HG03066 (cell line): ENCODE measurements around the gene DPH6.

Experiments used
- ATAC-seq: cut with Tn5 transposase; IDR thresholded peaks from one replicate; pipeline ENCODE4 v1.9.1; 2021; ENCODE audit warnings: low read depth; ENCODE audit not compliant: unreplicated experiment

DPH6 gene

DNA sequence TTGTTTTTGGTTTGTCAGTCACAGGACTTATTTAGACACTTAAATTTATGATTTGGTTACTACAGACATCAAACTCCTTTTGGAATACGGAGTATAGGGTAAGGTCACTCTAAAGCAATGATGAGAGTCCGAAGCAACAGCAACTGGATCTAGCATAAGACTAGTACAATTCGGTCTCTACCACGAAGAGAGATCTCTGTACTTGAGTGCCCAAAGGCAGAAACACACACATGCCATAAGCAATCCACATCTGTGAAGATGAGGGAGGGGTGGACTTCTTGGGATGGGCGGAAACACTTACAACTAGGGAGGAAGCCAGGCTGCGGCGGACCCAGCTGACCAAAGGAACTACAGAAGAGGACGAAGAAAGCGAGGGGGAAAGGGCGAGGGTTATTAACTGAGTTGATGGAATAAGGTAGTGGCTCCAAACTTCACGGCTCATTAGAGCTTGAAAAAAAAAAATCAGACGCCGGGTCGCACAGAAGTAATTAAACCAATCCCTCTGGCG is 595 bp downstream of the DPH6 start:
- ATAC-seq, result peak; percentile 26

DNA sequence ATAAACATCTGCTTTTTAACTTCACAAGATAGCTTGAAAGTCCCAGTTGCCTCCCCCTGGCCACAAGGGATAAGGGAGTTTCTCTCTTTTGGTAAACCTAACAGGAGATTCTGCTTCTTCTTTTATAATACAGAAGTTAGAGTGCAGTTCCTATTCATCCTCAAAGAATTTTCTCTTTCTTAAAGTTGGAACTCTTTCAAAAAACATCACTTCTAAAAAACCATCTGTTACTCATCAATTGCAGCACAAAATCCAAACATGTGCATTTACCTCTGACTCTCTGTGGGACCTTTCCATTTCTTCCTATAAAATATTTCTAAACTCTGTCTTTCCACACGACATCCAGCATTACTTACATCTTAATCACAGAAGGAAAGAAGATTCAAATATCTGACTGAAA is 5.1 kb downstream of the DPH6 start:
- no peak for ATAC-seq

DNA sequence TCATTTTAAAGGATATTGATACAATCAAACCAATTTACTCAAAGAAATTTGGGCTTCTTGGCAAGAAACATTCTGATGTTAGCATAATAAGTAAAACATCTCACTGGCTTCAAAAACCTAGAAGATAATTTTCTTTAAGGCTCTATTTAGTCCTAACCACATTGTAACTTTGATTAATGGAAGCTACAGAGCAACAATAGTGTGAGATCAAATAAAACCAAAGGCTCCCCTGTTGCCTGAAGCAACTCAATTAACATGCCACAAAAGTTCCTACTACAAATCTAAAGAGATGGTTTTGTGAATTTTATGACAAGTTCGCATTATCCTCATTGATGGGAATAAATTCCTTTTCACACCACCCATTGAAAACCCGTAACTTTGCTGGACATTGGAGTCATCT is 5.9 kb downstream of the DPH6 start:
- no peak for ATAC-seq

DNA sequence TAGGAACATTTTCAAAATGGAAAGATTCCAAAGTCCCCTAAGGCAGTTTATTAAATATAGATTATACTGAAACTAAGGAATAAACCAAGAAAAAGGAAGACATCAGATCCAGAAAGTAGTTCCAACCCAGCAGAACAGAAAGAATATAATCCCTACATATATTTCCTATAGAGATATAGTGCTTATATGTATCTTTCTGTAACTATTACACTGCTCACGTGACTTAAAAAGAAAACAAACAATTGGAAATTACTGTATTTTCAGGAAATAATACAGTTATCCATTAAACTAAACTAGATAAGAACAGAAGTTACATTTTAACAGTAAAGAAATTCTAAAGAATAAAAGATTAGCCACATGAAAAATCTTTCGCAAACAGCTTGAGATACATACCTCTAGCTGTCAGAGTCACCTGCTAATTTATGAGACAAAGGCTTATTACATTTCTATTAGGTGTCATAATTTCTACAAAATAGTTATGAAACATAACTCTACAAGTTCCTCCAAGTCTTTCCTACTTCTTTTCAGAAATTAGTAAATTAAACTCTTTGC is 10.5 kb downstream of the DPH6 start:
- no peak for ATAC-seq

DNA sequence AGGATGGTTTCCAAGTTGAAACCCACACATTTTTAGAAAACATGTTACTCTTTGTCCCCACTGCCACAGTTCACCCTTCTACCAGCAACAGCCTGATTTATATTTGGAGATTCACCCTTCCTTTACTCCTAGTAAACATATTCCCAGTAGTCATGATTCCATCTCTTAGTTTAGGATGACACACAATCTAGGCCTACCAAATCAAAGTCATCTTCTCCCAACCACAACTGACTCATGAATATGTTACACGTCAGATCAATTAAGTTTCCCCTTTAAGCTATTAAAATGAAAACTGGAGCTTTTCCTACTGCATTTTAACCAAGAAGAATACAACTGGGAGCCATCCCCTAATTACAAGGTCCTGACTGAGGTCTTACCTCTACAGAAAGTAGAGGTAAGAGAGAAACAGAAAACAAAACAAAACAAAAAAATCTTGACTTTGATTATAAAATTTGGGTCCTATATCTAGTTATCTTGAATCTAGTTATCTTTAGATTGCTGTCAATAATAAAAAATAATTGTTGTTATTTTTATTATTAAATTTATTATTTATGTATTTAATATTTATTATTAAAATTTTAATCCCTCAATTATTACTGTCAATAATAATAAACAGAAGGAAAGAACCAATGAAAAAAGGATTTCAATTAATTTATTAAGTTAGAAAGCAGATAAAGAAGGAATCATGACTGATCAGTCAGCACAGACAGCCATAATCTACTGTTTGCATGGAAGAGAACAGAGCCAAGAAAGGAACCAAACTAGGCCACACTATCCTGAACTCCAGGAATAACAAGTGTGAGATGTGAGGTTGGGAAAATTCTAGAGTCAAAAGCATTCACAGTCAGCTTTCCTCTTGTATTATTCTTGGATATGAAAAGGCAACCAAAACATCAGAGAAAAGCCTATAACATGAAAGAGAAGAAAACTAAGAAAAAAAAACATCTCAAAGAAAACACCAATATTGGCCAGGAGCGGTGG is 12.5 kb downstream of the DPH6 start:
- no peak for ATAC-seq

- no peak for ATAC-seq
These were observed 15.3 kb downstream of the DPH6 start for GRCh38 chr15:35530698-35531097.

DNA sequence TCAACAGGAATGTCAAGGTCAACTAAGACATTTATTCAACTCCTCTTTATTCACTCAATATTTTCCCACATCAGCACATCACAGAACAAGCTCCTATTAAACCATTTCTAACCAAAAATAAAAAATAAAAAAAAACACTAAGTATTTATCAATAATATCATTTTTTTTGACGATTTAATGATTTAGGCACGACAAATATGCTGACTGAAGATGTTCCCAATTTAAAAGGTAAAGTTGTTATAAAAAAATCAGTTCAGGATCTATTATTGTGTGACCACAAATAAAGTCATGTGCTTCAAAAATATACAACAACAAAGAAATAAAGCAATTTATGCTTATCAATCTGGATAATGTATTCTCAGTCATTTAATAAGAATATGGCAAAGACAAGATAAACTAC is 16.2 kb downstream of the DPH6 start:
- no peak for ATAC-seq

DNA sequence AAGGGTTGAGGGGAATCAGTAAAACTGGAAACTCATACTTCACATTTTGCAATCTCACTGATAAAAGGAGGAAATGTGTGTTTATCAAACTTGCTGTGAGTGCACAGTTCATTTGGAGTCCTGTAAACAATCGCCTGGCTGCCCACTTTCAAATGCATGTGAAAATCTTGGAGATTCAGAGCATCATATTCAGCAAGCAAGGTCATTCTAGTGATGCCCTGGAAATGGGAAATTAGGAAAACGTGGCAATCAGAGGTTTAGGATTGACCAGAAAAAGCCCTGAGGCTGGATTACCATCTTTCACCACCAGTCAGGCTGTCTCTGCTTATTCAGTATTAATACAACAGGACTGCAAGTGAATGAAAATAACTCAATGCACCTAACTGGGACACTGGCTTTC is 23.9 kb downstream of the DPH6 start:
- no peak for ATAC-seq

DNA sequence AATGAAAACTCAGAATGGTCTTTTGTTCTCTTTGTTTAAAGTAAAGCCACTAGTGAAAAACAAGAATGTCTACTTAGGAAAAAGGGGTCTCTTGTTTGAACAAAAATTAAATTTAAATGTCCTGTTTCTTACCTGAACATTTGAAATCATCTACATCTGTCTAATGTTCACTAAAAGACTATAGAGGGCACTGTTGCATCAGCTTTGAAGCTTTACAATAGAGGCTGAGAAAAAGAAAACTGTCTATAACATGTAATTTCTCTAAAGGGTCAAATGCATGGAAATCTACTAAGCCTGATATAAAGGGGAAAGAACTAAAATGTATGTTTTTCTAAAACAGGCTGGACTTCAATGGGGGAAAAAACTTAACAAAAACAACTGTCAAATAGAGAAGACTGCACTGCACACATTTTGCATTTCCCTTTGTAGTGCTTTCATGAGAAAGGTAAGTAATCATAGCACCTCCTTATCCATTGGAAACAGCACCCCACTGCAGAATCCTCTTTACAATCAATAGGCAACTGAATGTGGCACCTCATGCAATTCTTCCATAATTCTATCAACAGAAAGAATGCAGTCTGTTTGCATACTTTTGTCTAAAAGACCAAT is 26.3 kb downstream of the DPH6 start:
- no peak for ATAC-seq

DNA sequence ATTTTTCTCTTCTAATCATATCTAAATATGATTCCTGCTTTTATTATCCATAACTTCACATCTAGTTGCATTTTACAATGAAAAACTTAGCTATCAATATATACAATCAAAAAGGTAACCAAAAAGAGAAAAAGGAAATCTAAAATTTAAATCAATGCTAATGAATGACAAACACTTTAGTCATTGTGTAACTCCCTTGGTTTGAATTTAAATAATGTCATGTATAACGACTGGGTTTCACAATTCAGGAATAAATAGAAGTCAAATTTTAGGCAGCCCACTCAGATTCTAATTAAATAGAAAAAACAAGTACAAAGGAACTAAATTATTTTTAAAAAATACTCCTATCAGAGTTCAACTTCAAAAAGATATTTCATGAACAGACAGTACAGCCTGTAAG is 26.9 kb downstream of the DPH6 start:
- no peak for ATAC-seq

GRCh38 chr15:35514759-35515158 is 31.2 kb downstream of the DPH6 start:
- ATAC-seq, result no peak

DNA sequence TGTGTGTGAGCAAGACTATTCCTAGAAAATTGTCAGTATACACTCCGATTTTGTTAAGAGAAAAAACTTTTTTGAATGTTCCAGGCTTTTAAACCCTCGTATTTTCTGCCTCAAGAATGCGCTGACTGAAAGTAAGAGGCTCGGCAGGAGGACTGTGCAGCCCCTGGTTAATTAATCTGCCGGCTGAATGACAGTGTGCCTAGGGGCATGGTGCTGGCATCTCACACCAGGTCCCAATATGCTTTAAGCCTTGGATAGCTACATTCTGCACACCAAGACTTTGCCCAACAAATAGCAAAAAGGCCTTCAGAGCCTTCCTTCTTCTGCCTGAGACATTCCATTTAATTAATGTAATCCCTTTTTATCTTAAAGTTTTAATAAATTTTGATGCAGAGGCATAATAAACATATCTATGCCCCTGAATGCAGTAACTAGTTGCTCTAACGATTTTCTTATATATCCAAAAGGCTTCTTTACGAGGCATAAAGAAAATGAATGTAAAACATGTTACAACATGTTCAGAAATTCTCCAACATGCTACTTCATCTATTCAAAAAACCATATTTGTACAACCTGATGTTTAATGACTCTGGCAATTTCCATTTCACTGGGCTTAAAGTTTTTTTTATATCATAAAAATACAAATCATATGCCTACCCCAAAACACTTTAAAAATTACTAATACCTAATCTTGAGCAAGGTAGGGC is 37.9 kb downstream of the DPH6 start:
- no peak for ATAC-seq

DNA sequence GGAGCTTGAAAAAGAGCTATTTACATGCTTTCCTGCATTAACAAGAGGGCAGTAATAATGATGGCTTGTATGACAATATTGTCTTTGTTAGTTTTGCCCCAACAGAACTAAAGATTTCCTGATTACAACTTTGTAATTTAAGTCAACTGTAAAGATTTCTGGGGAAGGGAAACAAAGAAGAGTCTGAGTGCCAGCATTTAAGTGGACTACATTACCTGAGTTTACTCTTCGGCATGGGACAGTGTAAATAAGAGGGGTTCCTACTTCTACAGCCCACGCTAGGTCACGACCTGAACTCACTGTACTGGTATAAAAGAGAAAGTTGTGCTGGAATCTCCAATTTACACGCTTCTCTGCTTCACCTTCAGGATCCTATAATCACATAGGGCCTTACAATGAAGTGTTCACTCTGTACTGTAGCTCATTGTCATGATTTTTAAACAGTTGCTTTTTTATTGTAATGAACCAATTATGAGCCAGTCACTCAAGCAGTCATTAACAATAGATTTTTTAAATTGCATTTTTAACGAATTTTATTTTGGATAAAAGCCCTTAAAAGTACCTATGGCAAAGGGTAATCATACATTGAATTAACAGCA is 39.6 kb downstream of the DPH6 start:
- no peak for ATAC-seq

DNA sequence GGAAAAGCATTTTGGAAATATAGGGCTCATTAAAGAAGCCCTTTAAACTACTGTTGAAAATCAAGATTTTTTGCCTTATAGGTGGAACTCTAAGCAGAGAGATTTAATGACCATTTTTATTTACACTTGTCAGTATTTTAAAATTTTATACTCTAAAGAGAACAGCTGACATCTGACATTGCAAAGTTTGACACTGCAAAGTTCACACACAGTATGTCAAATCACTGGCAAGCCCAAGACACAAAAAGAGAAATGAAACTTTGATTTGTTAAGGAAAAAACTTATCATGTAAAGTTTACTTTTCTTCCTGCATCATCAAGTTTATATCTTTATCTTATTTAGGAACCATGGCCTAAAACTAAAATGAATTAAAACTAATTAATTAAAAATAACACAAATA is 40.2 kb downstream of the DPH6 start:
- ATAC-seq, result no peak

GRCh38 chr15:35505141-35505540 is 40.8 kb downstream of the DPH6 start:
- ATAC-seq, result no peak

GRCh38 chr15:35499723-35500122 is 46.2 kb downstream of the DPH6 start:
- no peak for ATAC-seq

GRCh38 chr15:35496585-35496984 is 49.4 kb downstream of the DPH6 start:
- ATAC-seq, result peak; percentile 100

DNA sequence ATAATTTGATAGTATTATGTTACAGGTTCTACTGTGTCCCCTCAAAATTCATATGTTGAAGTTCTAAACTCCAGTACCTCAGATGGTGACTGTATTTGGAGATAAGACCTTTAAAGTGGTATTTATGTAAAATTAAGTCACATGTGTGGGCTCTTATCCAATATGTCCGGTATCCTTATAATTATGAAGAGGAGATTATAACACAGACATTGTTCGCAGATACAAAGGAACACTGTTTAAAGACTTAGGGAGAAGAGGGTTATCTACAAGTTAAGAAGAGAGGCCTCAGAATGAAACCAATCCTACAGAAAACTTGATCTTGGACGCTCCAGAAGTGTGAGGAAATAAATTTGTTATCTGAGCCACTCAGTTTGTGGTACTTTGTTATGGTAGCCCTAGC is 50.9 kb downstream of the DPH6 start:
- no peak for ATAC-seq

- ATAC-seq, result no peak
These were observed 54.0 kb downstream of the DPH6 start for GRCh38 chr15:35491999-35492398.

GRCh38 chr15:35491173-35491572 is 54.8 kb downstream of the DPH6 start:
- ATAC-seq, result no peak

- ATAC-seq, result no peak
These were observed 55.5 kb downstream of the DPH6 start for GRCh38 chr15:35490511-35490910.
